IPS-18a (cell line): ENCODE data around the gene CCL28.
"Not testable (repeated sequence)": the region's sequence is repeated elsewhere in the genome, so short reads cannot be mapped to it uniquely, and the experiment has no call there.

Experiments
- H3K27ac ChIP-seq: one replicate; pipeline ENCODE4 v1.5.1; 2013; ENCODE audit warnings: low read length
- H3K27me3 ChIP-seq: one replicate; pipeline ENCODE4 v1.6.1; 2013; ENCODE audit warnings: mild to moderate bottlenecking, low read length; ENCODE audit not compliant: control insufficient read depth, insufficient read depth
- H3K36me3 ChIP-seq: one replicate; pipeline ENCODE4 v1.6.1; 2013; ENCODE audit warnings: low read depth, low read length; ENCODE audit not compliant: control insufficient read depth
- H3K4me1 ChIP-seq: one replicate; pipeline ENCODE4 v1.6.1; 2013; ENCODE audit warnings: low read depth, low read length; ENCODE audit not compliant: control insufficient read depth
- H3K4me3 ChIP-seq: one replicate; pipeline ENCODE4 v1.5.1; 2013; ENCODE audit warnings: low read length
- H3K9ac ChIP-seq: one replicate; pipeline ENCODE4 v1.6.1; 2013; ENCODE audit warnings: mild to moderate bottlenecking, low read length, moderate library complexity
- H3K9me3 ChIP-seq: one replicate; pipeline ENCODE4 v1.6.1; 2013; ENCODE audit warnings: low read depth, low read length; ENCODE audit not compliant: control insufficient read depth

Gene CCL28, protein sequence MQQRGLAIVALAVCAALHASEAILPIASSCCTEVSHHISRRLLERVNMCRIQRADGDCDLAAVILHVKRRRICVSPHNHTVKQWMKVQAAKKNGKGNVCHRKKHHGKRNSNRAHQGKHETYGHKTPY

DNA sequence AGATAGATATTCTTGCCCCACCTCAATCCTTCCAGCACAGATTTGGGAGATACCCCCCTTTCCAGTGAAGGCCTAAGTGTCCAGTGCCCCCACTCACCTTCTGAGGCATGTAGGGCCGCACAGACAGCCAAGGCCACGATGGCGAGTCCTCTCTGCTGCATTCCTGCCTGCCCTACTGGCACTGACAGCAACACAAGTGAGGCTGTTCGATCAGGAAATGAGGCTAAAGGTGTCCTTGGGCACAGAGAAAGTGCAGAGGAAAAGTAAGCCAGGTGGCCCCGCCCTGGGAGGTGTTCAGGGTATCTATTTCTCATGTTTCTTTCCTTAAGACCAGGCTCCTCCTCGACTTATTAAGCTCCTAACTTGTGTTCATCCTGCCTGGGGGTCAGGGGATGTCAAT lies at the start of gene CCL28:
Gene CCL28 (minus strand): TSS at position 236 of the 400 bp plus-strand sequence. CDS start 75 bp downstream, at position 161.
- no peak within 1 kb of the TSS for H3K9ac ChIP-seq

DNA sequence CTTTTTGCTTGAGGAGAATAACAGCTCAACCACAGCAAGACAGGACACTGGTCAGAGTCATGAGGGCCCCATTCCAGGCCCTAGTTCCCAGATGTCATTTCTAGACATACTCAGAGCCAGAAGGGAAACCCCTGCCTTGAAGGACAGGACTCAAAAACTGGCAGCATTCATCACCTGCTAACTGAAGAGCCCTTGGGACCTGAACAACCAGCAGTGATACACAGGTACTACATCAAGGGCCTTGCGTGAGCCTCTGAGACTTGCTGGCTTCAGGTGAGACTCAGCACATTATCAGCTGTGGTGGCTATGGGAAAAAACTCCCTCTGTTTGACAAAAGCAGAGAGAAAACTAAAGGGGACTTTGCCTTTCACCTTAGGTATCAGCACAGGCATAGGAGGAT lies 48.9 kb upstream of the CCL28 start:
- Histone ChIP-seq H3K4me3 (no peak overlapping the region), H3K4me1 (no peaks in the 10 kb centered on the region), H3K9ac (no peak overlapping the region), H3K36me3 (no peaks in the 10 kb centered on the region), H3K27me3 (no peaks in the 10 kb centered on the region), H3K9me3 (peaks cover 6% of the 10 kb centered on the region), H3K27ac (no peak overlapping the region)

More for the DNA sequence above, at the start of gene CCL28:
- no peak within 1 kb of the TSS for H3K4me3 ChIP-seq
- no peaks in the 10 kb centered on the region for H3K36me3 ChIP-seq
- H3K4me1 ChIP-seq, result no peaks in the 10 kb centered on the region
- H3K9me3 ChIP-seq, result no peaks in the 10 kb centered on the region
- no peaks in the 10 kb centered on the region for H3K27me3 ChIP-seq
- H3K27ac ChIP-seq, result no peak within 1 kb of the TSS

DNA sequence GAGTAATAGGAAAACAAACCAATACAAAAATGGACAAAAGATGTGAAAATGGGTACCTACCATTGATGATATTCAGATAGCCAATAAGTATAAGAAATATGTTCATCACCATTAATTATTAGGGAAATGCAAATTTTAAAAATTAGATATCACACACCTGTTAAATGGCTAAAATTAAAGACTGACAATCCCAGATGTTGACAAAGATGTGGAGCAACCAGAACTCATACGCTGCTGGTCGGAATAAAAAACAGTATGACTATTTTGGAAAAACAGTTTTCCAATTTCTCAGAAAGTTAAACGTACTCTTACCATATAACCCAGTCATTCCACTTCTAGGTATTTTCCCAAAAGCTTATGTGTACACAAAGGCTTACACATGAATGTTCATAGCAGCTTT lies 44.4 kb upstream of the CCL28 start:
- H3K36me3 ChIP-seq, result no peaks in the 10 kb centered on the region
- no peak overlapping the region for H3K9ac ChIP-seq
- peaks cover 6% of the 10 kb centered on the region for H3K9me3 ChIP-seq

DNA sequence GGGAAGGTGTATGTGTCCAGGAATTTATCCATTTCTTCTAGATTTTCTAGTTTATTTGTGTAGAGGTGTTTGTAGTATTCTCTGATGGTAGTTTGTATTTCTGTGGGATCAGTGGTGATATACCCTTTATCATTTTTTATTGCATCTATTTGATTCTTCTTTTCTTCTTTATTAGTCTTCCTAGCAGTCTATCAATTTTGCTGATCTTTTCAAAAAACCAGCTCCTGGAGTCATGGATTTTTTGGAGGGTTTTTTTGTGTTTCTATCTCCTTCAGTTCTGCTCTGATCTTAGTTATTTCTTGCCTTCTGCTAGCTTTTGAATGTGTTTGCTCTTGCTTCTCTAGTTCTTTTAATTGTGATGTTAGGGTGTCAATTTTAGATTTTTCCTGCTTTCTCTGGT lies 29.4 kb upstream of the CCL28 start:
- not testable (repeated sequence) for H3K36me3 ChIP-seq, H3K4me1 ChIP-seq, H3K9ac ChIP-seq, H3K27me3 ChIP-seq, H3K4me3 ChIP-seq, H3K27ac ChIP-seq, H3K9me3 ChIP-seq

More for the DNA sequence above, 44.4 kb upstream of the CCL28 start:
- no peak overlapping the region for H3K4me3 ChIP-seq
- H3K27ac ChIP-seq, result no peak overlapping the region
- H3K27me3 ChIP-seq, result no peaks in the 10 kb centered on the region
- no peaks in the 10 kb centered on the region for H3K4me1 ChIP-seq

DNA sequence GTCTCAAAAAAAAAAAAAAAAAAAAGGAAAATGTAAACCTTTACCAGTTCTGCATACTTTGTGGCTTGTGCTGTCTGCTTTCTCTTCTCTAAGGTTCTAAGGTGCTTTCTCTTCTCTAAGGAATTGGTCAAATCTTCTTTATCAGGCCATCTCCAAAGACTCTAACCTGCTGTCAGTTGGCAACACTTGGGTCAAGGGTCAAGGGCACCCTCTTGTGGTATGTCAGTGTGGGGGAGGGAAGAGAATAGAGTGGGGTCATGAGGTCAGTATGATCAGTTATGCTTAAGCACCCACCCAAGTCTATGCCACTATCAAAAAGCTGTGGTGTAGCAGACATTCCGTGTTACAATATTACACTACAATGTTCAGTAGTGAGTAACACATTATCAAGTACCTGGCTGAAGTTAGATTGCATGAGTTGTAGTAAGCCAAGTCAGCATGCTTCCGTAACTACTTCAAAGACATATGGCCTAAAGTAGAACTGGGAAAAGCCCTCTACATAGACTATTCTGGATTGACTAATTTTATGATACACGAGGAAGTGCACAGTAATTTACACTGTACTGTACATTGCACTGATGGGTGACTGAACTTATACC lies 25.0 kb upstream of the CCL28 start:
- H3K4me1 ChIP-seq, result peaks cover 7% of the 10 kb centered on the region
- H3K36me3 ChIP-seq, result no peaks in the 10 kb centered on the region
- no peaks in the 10 kb centered on the region for H3K27me3 ChIP-seq
- H3K4me3 ChIP-seq, result no peak overlapping the region
- no peak overlapping the region for H3K27ac ChIP-seq
- H3K9me3 ChIP-seq, result no peaks in the 10 kb centered on the region
- no peak overlapping the region for H3K9ac ChIP-seq

DNA sequence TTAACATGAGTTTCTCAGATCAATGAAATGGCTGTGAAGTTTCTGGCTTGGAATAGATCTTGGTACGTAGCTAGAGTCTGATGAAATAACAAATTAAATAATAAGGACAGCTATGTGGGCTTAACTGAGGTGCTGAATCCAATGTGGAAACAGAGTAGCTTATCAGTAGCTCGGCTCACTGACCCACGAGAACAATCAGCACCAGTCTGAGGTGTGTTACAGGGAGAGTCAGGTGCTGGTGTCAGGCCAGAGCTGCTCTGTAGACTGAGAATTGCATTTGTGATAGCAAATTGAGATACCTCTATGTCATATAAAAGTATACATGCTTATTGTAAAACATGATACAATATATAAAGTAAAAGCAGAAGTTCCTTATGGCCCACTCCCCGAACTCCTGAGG lies 21.2 kb upstream of the CCL28 start:
- Histone ChIP-seq H3K9me3 (no peaks in the 10 kb centered on the region), H3K4me1 (peaks cover 7% of the 10 kb centered on the region), H3K9ac (no peak overlapping the region), H3K27ac (no peak overlapping the region), H3K36me3 (no peaks in the 10 kb centered on the region), H3K4me3 (no peak overlapping the region), H3K27me3 (no peaks in the 10 kb centered on the region)

DNA sequence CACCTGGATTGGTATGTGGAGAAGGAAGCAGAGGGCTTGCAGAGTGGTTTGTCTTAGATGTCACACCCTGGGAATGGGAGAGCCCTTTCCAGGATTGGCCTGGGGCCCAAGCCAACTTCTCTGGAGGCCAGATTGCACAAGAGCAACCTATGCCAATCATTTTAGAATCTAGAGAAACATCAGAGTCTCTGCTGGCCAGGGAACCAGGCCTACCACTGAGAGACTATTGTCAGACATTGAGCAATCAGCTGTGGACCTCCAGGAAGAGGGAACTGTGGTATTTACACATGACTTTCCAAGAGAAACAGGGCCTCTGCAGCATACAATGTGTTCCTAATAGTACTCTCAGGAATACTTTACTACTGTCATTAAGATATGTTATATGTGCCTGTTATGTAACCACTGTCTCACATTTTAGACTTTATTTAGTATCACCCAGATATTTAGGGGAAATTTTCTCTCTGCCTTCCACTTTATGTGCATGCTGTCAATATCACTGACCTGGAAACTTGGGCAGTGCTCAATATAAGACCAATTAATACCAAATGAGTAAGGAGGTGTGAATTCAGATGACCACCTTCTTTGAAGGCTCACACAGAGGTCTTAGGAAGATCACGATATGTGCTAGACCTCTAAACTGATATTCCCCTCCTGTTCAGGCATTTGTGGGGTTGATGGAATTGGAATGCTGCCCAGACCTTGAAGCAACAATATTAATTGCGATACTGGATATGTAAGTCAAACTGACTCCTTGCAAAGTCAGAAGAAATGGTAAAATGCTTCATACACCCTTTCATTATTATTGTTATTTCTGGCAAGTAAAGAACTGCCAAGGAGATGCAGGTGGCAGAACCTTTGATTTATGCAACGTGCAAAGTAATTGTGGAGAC lies 20.5 kb upstream of the CCL28 start:
- no peaks in the 10 kb centered on the region for H3K36me3 ChIP-seq
- H3K9me3 ChIP-seq, result no peaks in the 10 kb centered on the region
- no peak overlapping the region for H3K4me3 ChIP-seq
- no peak overlapping the region for H3K27ac ChIP-seq
- peaks cover 7% of the 10 kb centered on the region for H3K4me1 ChIP-seq
- H3K9ac ChIP-seq, result no peak overlapping the region
- H3K27me3 ChIP-seq, result no peaks in the 10 kb centered on the region

DNA sequence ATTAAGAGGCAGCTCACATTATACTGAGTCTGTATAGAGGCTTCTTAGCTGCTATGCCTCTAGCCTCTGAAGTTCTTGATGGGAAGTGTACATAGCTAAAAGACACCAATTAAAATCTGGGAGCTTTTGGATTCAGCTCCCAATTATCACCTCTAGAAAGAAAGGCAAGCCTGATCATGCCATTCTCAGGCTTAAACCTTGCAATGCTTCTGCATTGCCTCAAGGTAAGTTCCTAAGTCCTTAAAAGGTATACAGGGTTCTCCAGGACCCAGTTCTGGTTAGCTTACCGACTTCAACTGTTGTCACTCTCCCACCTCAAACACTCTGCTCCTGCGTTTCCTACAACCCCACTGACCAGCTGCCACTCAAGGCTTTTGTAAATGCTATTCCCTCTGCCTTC lies 17.5 kb upstream of the CCL28 start:
- Histone ChIP-seq H3K9ac (no peak overlapping the region), H3K36me3 (no peaks in the 10 kb centered on the region), H3K4me1 (peaks cover 7% of the 10 kb centered on the region), H3K4me3 (no peak overlapping the region), H3K27me3 (no peaks in the 10 kb centered on the region), H3K9me3 (no peaks in the 10 kb centered on the region), H3K27ac (no peak overlapping the region)

DNA sequence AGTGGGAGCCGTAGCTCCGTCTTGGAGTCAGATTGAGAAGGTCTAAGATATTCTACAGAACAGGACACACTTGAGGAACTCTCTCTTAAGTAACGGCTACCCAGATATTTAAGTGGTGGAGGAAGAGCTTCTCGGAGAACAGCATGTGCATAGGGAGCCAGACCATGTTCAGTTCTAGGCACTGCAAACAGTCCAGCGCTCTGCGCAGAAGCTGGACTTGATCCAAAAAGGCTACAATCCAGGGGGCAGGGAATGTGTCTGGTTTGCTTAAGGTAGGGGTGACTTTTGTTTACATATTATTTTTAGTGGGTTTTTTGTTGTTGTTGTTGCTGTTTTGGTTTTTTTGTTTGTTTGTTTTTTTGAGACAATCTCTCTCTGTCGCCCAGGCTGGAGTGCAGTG lies 16.8 kb upstream of the CCL28 start:
- no peaks in the 10 kb centered on the region for H3K9me3 ChIP-seq
- H3K36me3 ChIP-seq, result no peaks in the 10 kb centered on the region
- no peaks in the 10 kb centered on the region for H3K27me3 ChIP-seq
- H3K4me3 ChIP-seq, result no peak overlapping the region
- no peak overlapping the region for H3K27ac ChIP-seq
- H3K4me1 ChIP-seq, result peaks cover 7% of the 10 kb centered on the region
- no peak overlapping the region for H3K9ac ChIP-seq

DNA sequence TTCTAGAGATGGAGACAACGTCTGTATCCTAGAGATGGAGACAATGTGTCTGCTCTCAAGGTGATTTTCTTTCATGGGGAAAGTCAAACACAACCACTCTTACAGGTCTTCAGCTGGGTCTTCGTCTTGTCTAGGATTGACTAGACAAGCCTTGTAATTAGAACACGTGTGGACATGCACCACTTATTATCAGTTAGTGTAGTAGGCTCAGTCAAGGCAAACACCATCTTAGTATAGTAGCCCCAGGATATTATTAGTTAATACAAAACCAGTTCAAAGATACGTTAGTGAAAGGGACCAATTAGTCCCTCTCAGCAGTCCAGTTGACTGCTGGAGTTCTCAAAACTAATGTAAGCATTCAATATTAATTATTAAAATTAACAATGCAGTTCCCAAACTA lies 15.1 kb upstream of the CCL28 start:
- H3K36me3 ChIP-seq, result no peaks in the 10 kb centered on the region
- no peaks in the 10 kb centered on the region for H3K27me3 ChIP-seq
- H3K9ac ChIP-seq, result no peak overlapping the region
- H3K9me3 ChIP-seq, result no peaks in the 10 kb centered on the region
- no peak overlapping the region for H3K27ac ChIP-seq
- H3K4me1 ChIP-seq, result peaks cover under 1% of the 10 kb centered on the region
- H3K4me3 ChIP-seq, result no peak overlapping the region

DNA sequence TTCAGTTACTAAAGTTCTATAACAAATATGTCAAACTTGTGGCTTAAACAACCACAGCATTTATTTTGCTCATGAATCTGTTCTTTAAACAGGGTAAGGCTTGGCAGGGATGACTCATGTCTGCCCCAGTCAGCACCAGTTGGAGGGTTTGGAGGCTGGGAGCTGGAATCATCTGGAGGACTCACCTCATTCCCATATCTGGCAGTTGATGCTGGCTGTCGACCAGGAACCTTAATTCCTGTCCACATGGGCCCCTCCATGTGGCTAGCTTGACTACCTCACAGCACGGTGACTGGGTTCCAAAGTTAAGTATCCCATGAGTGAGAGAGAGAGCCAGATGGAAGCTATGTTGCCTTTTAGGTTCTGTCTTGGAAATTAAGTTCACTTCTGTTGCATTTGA lies 13.8 kb upstream of the CCL28 start:
- Histone ChIP-seq H3K27me3 (no peaks in the 10 kb centered on the region), H3K9ac (no peak overlapping the region), H3K4me3 (no peak overlapping the region), H3K4me1 (no peaks in the 10 kb centered on the region), H3K36me3 (no peaks in the 10 kb centered on the region), H3K27ac (no peak overlapping the region), H3K9me3 (no peaks in the 10 kb centered on the region)

DNA sequence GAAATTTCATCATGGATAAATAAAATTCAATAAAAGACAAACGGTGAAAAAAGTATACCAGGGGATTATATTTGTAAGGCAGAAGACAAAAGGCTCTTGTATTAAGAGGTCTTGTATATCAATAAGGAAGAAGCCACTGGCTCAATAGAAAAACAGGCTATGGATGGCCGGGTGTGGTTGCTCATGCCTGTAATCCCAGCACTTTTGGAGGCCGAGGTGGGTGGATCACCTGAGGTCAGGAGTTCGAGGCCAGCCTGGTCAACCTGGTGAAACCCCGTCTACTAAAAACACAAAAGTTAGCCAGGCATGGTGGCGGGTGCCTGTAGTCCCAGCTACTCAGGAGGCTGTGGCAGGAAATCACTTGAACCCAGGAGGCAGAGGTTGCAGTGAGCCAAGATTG lies 10.9 kb upstream of the CCL28 start:
- H3K9me3 ChIP-seq, result not testable (repeated sequence)

More for the DNA sequence above, 10.9 kb upstream of the CCL28 start:
- not testable (repeated sequence) for H3K27me3 ChIP-seq, H3K27ac ChIP-seq, H3K4me1 ChIP-seq, H3K36me3 ChIP-seq, H3K4me3 ChIP-seq, H3K9ac ChIP-seq
